NCI-H82 treated with DMSO at 0.1 percent for 48 hours (cell line): Measurements from ENCODE around the gene ENG.
A peak's percentile ranks its signal among the peaks of the same experiment; 100 is the strongest.

ENCODE experiments used
- DNase-seq: peaks from one replicate; lab custom pipeline; 2025; ENCODE audit not compliant: unreplicated experiment; lab: John Stamatoyannopoulos, UW

Gene ENG

DNA sequence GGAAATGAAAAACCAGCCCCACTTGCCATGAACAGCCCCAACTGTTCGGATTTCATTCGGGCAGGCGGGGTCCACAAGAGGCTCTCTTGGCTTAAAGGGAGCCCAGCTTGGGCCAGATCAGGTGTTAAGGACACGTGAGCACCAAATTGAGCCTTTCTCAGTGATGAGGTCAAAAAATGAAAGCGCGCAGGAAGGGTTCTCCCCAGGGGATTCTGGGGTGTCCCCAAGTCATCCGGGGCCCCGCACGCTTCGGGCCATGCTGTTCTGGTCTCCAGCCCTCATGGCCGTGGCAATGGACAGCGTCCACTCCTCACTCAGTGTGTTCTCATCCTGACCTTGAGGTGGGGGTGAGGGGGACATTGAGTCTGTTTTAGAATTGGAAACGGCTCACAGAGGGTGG is 12.1 kb upstream of the ENG start:
- DNase-seq: no peak

DNA sequence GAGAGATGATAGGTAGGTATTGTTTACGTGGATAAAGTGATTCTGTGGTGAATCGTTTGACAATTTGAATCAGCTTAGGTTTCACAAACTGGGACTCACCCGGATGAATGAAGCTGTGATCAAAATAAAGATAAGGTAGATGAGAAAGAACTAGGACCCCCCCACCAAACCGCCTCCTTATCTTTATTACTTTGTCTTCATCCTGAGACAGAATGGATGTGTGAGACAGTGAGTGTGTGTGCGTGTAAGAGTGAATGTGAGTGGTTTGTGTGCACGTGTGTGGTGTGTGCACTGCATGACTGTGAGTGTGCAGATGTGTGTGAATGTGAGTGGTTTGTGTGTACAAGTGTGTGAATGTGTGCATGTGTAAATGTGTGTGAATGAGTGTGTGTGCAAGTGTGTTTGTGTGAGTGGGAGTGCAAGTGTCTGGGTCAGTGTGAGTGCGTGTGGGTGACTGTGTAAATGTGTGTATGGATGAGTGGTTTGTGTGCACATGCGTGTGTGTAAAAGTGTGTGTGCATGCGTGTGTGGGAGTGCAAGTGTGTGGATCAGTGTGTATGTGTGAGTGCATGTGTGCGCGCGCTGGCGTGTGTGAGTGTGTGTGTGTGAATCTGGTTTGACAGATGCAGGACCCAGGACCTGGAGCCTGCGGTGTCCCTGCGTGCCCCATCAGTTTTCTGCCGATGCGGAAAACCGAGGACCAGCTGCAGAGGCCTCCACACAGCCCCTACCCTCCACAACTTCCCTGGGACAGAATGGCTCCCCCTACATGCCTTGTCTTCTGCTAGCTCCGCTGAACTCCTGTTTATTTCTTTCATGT is 11.4 kb upstream of the ENG start:
- no peak for DNase-seq

DNA sequence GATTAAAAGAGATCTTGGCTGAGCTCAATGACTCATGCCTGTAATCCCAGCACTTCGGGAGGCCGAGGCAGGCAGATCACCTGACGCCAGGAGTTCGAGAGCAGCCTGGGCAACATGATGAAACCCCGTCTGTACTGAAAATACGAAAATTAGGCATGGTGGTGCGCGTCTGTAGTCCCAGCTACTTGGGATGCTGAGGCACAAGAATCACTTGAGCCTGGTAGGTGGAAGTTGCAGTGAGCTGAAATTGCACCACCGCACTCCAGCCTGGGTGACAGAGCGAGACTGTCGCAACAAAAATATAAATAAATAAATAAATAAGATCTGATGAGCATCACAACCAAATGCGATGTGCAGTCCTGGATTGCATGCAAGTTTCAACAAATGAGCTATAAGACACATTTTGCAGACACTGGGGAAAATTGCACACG is 8.7 kb upstream of the ENG start:
- no peak for DNase-seq

DNA sequence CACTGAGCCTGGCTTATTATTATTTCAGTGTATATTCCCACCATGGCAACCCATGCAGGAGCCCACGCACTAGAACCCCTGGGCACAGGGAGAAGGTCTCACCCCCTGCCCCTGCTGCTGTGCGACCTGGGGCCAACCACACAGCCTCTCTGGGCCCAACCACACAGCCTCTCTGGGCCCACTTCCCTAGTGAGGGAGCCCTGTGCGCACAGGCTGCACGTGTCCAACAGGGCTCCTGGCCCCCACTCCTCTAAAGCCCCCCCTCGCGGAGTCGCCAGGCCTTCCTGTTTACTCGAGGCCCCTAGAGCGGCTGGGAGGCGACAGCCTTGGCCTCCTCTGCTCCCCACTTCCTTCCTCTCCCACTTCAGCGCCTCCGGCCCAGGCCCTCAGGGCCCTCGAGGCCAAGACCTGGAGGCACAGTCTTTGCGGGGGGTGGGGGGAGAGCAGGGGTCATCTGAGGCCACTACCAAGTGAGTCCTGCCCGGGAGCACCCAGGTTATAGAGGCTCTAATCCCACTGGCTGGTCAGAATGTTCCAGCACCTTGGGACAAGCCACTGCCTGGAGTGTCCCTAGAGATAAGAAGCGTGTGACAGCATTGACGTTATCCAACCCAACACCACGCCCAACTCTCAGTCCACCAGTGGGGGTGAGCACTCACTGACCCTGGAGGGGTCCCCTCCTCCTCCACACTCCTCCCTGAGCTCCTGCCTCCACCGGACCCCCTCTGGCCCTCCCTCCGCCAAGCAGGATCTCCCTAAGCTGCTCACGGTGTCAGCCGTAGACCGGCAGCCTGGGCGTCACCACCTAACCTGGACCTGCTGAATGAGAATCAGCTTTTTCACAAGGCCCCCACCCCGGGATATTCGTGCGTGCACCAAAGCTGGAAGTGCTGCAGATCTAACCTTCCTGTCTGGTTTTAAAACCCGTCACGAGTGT is 7.9 kb upstream of the ENG start:
- no peak for DNase-seq

DNA sequence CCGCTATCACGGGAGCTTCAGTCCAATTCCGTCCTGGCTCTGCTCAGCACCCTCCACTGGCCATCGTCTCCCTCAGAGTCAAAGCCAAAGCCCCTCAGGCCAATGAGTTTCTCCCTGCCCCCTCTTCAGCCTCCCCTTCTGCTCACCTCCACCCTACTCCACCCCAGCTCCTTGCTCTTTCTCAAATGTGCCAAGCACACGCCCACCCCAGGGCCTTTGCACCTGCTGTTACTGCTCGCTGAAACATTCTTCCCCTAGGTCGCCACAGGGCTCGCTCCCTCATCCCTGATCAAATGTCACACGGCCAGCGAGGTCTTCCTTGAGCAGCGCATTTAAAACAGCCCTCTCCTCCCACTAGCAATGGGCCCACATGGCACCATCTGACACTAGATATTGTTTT is 6.3 kb upstream of the ENG start:
- DNase-seq: no peak

DNA sequence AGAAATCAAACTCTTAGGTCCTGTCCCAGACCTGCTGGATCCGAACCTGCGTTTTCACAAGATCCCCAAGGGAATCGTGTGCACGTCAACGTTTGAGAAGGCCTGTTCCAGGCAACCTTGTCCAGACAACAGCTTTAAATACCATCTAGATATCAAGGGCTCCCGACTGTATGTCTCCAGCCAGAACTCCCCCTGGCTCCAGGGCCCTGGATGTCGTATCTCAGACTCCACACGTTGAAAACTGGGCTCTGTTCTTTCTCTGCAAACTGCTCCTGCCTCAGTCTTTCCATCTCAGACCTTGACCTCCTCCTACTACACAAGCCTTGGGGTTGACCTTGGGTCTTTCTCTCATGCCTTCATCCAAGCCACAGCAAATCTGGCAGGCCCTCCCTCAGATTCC is 5.8 kb upstream of the ENG start:
- DNase-seq: no peak

DNA sequence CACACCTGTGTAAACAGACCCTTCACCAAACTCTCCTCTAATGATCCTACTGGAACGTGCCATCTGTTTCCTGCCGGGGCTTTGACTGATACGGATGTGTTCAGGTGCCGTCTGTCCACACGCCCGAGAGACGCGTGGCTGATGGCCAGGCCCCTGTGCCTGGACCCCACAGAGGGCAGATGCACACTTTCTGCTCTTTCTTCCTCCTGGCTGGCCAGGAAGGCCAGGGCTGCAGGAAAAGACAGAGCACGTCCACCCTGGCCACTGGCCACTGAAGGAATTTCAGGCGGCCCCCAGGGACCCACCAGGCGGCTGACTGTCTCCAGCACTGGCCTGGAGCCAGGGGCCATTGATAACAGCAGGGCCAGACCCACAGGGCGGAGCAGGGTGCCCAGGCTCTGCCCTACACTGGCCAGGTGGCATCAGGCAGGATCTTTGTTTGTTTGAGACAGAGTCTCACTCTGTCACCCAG is 3.6 kb upstream of the ENG start:
- DNase-seq: peak; percentile 58

DNA sequence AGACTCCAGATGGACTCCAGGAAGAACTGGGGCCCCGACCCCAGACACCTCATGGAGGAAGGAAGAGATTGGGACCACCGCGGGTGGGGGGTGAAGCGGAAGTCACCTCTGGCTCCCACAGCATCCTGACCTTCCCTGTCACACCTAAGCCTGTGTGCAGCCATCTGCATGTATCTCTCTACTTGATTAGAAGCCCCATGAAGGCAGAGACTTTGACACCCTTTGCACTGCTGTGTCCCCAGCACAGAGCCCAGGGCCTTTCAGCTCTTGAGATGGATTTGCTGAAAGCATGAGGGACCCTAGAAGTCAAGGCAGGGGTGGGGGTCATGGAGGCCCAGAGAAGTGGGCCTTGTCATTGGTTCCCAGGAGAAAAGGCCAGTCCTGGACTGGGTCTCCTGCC is 2.8 kb upstream of the ENG start:
- DNase-seq: no peak

DNA sequence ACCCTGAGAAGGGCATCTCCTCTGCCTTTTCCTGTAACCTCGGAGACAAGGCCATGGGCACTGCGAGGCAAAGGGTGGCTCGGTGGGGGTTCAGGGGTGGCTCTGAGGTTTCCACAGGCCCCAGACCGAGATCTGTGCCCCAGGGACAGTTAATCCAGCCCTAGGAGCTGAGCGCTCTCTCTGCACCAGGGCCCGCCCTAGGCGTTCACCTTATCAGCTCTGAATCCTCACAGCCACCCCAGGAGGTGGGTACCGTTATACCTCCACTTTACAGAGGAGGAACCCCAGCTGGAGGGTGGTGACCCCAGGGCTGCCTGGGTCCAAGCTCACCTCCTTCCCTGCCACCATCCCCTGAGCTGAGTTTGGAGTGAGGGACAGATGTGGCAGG is 2.3 kb upstream of the ENG start:
- no peak for DNase-seq

DNA sequence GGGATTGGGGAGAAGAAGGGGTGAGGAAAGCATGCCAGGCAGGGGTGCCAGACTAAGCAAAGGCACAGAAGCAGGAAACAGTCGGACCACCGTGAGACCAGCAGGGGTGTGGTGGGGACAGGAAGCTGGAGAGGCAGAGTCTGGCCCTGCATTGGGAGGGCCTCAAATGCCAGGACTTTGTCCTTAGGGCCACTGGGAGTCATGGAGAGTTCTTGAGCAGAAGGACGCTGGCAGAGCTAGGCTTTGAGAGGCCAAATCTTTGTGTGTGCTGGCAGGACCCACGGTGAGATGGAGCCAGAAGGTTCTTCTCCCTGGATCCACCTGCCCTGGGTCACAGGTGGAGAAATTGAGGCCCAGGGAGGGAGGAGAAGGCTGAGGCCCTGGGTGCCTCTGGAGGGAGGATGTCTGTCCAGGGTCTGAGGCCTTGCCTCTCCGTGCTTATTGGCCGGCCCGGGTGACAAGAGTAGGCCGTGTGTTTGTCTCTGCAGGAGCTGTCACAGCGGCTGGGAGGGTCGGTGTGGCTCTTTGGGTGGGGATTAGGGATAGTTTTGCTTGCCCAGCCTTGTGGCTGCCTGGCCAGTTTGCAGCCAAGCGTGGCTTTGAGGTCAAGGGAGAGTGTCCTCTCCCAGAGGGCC is 1.8 kb upstream of the ENG start:
- DNase-seq: no peak

DNA sequence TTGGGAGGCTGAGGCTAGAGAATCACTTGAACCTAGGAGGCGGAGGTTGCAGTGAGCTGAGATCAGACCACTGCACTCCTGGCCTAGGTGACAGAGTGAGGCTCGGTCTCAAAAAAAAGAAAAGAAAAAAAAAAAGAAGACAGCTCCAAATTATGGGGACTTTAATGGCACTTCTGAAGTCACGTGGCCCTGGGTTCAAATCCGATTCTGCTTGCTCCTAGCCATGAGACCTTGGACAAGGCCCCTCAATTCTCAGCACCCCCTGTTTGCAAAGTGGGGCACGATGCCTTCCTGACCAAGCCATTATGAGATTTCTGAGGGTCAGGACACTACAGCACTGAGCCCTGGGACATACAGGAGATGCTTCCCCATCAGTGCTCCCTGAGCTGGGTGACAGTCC is 1.1 kb upstream of the ENG start:
- no peak for DNase-seq

DNA sequence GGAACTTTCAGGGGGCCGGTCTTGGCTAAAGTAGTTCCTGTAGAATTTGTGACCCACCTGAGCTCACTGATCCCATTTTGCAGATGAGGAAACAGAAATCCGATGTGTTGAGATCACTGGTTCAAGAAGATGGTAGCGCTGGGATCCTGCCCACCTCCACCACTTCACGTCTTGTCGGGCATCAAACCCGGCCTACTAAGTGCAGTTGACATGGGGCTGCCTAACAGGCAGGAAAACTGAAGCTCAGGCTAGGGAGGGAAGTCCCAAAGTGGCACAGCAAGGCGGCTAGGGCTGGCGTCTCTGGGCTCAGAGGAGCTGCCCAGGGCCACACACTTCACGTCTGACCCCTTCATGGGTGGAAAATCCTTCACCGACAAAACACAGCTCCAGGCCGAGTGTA is 502 bp upstream of the ENG start:
- no peak for DNase-seq

DNA sequence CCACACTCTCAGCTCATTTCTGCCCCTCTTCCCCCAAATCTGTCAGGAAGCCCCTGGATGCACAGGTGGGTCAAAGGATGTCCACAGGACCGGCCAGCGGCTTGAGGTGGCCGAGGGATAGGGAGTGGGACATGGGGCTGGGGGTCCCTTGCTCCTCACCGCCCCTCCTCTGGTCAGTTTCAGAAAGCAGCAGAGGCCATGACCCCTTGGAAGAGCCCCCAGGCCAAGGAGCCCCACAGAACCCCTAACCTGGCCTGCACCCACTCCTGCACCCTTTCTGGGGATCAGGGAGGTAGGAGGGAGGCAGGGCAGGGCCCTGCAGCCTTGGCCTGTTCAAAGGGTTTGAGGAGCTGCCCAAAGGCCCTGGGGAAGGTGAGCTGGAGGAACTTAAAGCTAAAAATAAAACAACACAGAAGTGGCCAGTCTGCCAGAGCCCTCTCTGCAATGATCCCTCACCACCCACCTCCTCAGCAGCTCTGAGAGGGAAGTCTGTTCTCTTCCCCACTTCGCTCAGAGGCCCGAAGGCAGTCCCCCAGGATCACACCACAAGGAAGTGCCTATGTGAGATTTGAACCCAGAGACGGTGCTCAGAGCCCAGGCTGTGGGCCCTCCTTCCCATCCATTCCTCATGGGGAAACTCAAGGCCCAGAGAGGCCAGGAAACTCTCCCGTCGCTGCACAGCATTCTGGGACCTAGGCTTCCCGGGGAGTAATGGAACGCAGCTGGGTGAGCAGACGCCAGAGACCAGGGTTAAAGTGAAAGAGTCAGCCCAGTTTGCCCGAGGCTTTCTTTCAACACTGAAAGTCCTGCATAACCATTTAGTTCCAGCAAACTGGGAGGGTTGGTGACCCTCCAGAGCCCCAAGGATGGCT is 910 bp downstream of the ENG start:
- no peak for DNase-seq

DNA sequence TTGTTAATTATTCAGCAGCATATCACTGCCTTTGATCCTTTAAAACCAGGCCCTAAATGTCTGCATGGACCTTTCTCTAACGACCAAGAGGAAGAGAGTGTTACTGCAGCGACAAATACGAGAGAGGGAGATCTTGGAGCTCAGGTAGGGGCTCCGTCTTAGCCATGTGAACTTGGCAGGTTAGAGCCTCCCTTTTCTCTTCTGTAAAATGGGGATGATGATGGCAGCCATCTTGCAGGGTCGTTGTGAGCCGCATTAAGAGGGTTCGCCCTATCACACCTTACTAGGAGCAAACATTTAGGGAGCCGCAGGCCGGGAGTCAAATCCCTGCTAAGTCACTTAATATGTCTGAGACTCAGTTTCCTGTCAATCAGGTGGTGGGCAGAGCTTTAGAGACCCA is 1.6 kb downstream of the ENG start:
- no peak for DNase-seq

DNA sequence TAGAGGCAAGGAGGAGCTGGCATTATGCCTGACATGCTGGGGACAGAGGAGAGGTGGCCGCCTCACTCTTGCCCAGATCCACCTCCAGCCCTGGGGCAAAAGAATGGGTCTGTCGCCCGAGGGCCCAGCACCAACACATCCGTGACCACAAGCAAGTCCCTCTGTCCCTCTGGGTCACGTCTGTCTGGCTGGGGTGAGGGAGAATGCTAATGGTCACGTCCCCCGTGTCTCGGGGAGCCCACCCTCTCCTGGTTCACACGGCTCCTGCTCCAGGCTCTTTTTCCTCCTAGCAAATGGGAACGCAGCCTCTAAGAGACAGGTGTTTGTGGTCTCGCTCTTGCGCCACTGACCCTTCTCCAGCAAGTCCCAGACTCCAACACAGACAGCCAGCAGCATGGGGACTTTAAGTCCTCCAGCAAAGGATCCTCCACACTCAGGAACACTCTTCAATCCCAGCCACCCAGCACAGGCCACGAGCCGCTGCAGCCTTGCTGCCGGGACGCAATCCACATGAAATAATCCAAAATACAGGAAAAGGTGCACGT is 4.1 kb downstream of the ENG start:
- no peak for DNase-seq

DNA sequence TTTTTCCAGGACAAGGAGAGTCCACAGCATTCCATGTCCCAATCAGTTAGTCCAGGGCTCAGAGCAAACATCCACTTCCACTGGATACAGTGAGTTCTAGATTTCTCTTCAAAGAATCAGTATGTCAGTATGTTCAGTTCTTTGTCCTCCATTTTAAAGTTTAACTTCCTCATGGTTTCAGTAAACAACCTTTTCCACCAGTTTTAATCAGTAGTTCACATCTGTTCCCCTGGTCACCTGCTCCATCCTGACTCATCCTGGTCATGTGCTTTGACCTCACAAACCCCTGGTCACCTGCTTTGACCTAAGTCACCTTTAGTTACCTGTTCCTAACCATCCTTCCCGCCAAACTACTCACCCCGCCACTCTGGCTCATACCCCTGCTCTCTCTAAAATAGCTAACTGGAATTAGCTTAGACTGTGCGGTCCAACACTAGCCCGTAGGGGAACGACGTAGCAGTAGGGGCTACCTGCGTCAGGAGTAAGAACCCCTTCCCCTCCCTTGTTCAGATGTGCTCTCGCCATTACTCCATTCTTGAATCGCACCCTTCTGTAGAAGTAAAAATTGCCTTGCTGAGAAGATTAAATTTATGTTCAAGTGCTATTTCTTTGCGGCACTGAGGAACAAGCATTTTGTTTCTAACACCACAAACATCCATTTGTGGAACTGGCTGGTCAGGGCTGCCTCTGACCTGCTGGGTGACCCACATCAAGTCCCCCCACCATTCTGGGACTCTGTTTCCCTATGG is 5.5 kb downstream of the ENG start:
- DNase-seq: no peak

DNA sequence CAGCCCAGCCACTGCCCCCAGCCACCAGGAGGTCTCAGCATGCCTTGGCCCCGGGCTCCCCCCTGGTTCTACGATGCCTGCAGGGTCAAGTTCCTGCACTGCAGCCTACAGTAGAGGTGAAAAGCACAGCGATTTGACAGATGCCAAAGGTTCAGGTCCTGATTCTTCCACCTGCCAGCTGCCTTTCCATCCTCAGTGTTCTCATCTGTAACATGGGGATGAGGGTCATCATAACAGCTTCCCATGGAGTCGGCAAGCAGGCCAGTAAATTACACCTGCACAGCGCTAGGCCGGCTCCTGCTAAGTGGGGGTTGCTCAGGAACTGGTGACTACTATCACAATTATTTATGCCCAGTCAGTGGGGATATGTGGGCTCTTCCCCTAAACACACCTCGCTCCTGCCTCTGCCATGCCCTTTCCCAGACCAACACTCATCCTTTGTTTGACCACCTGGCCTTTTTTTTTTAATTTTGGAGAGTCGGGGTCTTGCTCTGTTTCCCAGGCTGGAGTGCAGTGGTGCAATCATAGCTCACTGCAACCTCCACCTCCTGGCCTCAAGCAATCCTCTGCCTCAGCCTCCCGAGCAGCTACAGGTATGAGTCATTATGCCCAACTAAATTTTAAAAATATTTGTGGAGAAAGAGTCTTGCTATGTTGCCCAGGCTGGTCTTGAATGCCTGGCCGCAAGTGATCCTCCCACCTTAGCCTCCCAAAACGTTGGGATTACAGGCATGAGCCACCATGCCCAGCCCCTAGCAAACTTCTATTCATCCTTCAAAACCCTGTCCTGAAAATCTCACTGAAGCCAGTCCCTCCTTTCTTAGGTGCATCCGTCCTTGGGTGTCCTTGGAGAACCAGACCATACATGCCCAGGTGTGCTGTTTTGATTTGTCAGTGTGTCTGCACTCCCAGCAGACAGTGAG is 6.4 kb downstream of the ENG start:
- no peak for DNase-seq

DNA sequence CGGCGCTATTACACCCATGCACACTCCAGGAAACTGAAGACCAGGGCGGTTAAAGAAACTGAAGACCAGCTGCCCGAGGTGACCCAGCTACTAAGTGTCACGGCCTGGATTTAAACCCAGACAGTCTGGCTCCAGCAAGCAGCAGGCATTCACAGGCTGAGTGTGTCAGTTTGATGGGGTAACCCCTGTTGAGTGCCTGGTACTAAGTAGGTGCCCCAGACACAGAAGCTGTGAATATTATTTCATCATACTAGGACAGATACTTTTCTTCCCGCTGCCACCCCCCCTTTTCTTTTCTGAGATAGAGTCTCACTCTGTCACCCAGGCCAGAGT is 7.3 kb downstream of the ENG start:
- no peak for DNase-seq
